Small intestine (tissue), 7 donors: ENCODE results near the gene HSFX1. TPM values are rescaled to one million over a fixed set of nuclear protein-coding genes. Genes with fewer than 3 reads are reported as not detected.

Experiments used
- DNase-seq, 2 donors: peaks; one replicate each; pipeline versions ENCODE4 v3.0.0 to v3.0.0-alpha.2; 2013
- FAIRE-seq: peaks from 2 replicates; lab custom pipeline; 2012; peaks lifted over from hg19 to GRCh38; lab: Jason Lieb, UNC
- H3K27ac ChIP-seq, 3 donors: one replicate each; pipeline ENCODE4 v1.5.1; 2013; ENCODE audit warnings: low read length in 2 of 3, mild to moderate bottlenecking in 2 of 3, control low read depth in 1 of 3, inconsistent platforms in 1 of 3, low read depth in 1 of 3, moderate library complexity in 1 of 3
- H3K27me3 ChIP-seq, 3 donors: one replicate each; pipeline ENCODE4 v1.6.1; 2013; ENCODE audit warnings: low read length in 3 of 3, inconsistent platforms in 1 of 3; ENCODE audit not compliant: control insufficient read depth in 3 of 3, insufficient read depth in 3 of 3
- H3K36me3 ChIP-seq, 3 donors: one replicate each; pipeline ENCODE4 v1.6.1; 2013; ENCODE audit warnings: low read length in 3 of 3, inconsistent platforms in 1 of 3, low read depth in 1 of 3, mild to moderate bottlenecking in 1 of 3, moderate library complexity in 1 of 3; ENCODE audit not compliant: control insufficient read depth in 3 of 3, insufficient read depth in 2 of 3
- H3K4me1 ChIP-seq, 3 donors: one replicate each; pipeline ENCODE4 v1.6.1; 2013; ENCODE audit warnings: low read length in 2 of 3, inconsistent platforms in 1 of 3, low read depth in 1 of 3, mild to moderate bottlenecking in 1 of 3, moderate library complexity in 1 of 3; ENCODE audit not compliant: control insufficient read depth in 3 of 3, insufficient read depth in 2 of 3
- H3K4me3 ChIP-seq, 3 donors: one replicate each; pipeline ENCODE4 v1.5.1; 2013; ENCODE audit warnings: low read length in 3 of 3, control low read depth in 1 of 3, inconsistent platforms in 1 of 3, low read depth in 1 of 3, mild to moderate bottlenecking in 1 of 3, moderate library complexity in 1 of 3
- H3K9me3 ChIP-seq, 2 donors: one replicate each; pipeline ENCODE4 v1.6.1; 2013; ENCODE audit warnings: low read depth in 1 of 2, low read length in 1 of 2; ENCODE audit not compliant: control insufficient read depth in 2 of 2, insufficient read depth in 1 of 2
- WGBS, 3 donors: extraction: QIAGEN DNeasy Blood & Tissue Kit; methylation state at CpG; one replicate each; pipeline ENCODE4 v1.1.7; 2013; 5-methylcytosine and 5-hydroxymethylcytosine counted together
- polyA plus RNA-seq, 4 donors: library from polyadenylated mRNA; stranded (reverse) in 3 of 4; unstranded in 1 of 4; fragments of 200-250 nt in 3 of 4; fragments of 120-200 nt in 1 of 4; gene quantifications; one replicate each; pipeline versions ENCODE4 v1.2.1 to v1.2.3, GENCODE V29; 2013
- donor health status: healthy with polysubstance abuse.
- donor health status: control.
- donor health status: control.
- donor health status: Bipolar disorder and iron deficiency.
- donor health status: healthy.

HSFX1 gene
- polyA plus RNA-seq, 4 donors: 0.37 to 3.2 TPM; not detected in 2

DNA sequence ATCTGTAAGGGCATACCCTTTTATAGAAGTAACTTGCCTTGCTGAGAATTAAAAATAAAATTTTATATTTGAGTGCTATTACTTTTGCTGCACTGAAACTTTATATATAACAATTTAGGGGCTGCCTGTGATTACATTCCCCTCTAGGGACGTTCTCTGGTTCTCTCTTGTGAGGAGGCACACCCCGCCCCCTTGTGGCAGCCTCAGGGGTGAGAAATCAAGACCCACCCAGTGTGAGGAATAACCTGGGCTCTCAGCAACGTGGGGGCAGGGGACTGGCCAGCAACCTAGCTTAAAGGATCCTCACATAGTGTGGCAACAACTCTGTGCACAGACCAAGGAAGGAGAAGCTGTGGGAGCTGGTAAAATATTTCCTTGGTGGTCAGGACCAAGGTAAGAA is 51.6 kb downstream of the HSFX1 start:
- H3K4me3 ChIP-seq: no peak overlapping the region
- DNase-seq (no peak), FAIRE-seq (no peak)
- H3K4me1 ChIP-seq: no peaks in the 10 kb centered on the region
- H3K27me3 ChIP-seq: no peaks in the 10 kb centered on the region
- H3K9me3 ChIP-seq: no peaks in the 10 kb centered on the region
- H3K36me3 ChIP-seq: no peaks in the 10 kb centered on the region
- 3 to 6% (median 5%) methylated on average over 3 of the region's 3 CpGs for WGBS, 3 donors
- H3K27ac ChIP-seq: no peak overlapping the region

Other genes starting within 250 kb of the HSFX1 start
- 10 to 100 TPM; 18.2 to 30.6 (median 25.2) TPM for gene EOLA1, start 233.1 kb upstream of the HSFX1 start, polyA plus RNA-seq
- gene HSFX3, start 224.1 kb upstream of the HSFX1 start, polyA plus RNA-seq: not detected
- gene MAGEA9B, start 186.6 kb upstream of the HSFX1 start, polyA plus RNA-seq: under 1 TPM in 1 of 4 donors, not detected in 3; 0.06 TPM
- 1 to 10 TPM in 1 of 4 donors, under 1 TPM in 2, not detected in 1; 0.21 to 1.6 (median 0.49) TPM for gene HSFX2, start 178.8 kb upstream of the HSFX1 start, polyA plus RNA-seq
- 10 to 100 TPM in 2 of 4 donors, 1 to 10 TPM in 2; 5.4 to 32.1 (median 9.7) TPM for gene TMEM185A, start 142.3 kb upstream of the HSFX1 start, polyA plus RNA-seq
- gene MAGEA11, start 62.0 kb upstream of the HSFX1 start, polyA plus RNA-seq: not detected
- gene MAGEA9, start 7.9 kb downstream of the HSFX1 start, polyA plus RNA-seq: not detected
- gene MAGEA8, start 107.1 kb downstream of the HSFX1 start, polyA plus RNA-seq: under 1 TPM in 1 of 4 donors, not detected in 3; 0.10 TPM
- under 1 TPM in 1 of 4 donors, not detected in 3; 0.06 TPM for gene HSFX4, start 155.5 kb downstream of the HSFX1 start, polyA plus RNA-seq
- 10 to 100 TPM; 22.6 to 31.6 (median 25.2) TPM for gene EOLA2, start 164.4 kb downstream of the HSFX1 start, polyA plus RNA-seq